HG03558 (cell line): ENCODE measurements around the gene KPNB1.
"Not testable (repeated sequence)": the region's sequence is repeated elsewhere in the genome, so short reads cannot be mapped to it uniquely, and the experiment has no call there.

Source experiments
- ATAC-seq: cut with Tn5 transposase; IDR thresholded peaks from one replicate; pipeline ENCODE4 v1.9.1; 2021; ENCODE audit warnings: moderate number of reproducible peaks; ENCODE audit not compliant: unreplicated experiment; ENCODE audit errors: extremely low read depth

Gene KPNB1

DNA sequence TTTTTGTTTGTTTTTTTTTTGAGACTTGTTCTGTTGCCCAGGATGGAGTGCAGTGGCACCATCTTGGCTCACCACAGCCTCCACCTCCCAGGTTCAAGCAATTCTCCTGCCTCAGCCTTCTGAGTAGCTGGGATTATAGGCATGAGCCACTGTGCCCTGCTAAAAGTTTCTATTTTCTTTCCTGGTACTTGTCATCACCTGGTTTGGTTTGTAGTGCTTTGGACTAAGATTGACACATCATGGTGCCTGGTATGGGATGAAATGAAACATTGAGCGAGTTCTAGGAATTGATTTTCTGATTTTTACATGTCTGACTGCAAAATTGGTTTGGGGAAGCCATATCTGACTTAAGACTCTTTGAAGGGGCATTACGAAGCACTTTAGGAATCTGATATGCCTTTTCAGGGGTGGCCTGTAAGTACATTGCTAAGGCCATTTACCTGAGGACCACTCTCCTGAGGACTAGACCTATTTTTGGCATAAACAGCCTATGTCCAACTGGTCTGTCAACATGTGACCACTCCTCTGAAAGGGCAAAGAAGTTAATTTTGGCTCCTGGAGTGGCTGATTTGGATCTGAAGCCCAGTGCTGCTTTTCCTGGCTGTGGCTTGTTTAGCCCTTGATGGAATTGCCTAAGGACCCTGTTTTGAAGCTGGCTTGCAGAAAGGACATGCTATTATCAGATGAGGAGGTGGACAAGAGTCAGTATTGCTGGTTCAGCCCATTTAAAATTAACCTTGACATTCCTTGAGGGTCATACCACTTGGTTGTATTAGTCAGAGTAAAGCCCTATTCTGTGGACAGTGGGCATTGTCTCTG lies 25.9 kb downstream of the KPNB1 start:
- no peak for ATAC-seq

DNA sequence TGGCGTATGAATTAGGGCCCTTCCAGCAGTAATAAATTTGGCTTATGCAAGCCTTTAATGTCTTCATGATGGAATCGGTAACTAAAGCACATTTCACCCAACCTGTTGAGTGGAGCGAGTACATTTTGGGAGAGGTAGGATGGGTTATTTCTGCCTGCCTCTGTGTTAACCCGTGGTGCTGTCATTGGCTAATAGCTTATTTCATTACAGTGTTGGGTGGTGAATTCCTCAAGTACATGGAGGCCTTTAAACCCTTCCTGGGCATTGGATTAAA lies 26.4 kb downstream of the KPNB1 start:
- ATAC-seq, result no peak

DNA sequence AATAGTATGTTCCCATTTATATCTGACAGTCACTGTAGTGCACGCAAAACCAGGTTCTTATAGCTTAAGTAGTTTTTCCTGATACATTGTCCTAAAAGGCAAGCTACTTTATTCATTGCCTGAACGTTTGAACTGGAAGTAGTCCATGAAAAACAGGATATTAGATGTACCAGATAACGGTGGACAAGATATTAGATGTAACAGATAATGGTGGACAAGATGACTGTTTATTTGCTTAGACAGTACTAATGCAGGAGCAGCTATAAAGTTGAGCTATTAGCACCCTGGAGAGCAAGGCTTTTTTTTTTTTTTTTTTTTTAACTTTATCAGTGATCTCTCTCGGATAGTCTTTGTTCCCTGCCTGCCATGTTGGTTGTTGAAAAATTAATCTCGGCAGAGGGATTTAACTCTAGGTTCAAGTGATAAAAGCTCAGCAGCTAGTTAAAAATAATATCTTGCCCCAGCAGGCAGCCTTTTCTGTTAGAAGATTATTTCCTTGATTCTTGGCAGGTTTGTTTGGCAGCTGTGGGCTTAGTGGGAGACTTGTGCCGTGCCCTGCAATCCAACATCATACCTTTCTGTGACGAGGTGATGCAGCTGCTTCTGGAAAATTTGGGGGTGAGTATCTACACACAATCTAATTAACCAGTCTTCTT lies 26.9 kb downstream of the KPNB1 start:
- no peak for ATAC-seq

DNA sequence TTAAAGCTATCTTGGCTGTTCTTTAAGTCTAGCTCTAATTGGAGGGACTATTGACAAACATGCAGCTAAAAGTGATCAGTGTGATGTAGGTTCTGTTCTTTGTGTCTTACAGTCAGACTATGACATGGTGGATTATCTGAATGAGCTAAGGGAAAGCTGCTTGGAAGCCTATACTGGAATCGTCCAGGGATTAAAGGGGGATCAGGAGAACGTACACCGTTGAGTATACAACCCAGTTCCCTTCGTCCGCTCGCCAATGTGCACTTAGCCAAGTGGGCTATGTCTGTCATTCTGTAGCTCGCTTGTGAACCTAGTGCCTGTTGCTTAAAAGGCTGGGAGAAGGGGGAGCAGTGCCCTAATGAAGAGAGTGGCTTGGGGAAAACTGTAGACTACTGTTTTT lies 28.5 kb downstream of the KPNB1 start:
- no peak for ATAC-seq

DNA sequence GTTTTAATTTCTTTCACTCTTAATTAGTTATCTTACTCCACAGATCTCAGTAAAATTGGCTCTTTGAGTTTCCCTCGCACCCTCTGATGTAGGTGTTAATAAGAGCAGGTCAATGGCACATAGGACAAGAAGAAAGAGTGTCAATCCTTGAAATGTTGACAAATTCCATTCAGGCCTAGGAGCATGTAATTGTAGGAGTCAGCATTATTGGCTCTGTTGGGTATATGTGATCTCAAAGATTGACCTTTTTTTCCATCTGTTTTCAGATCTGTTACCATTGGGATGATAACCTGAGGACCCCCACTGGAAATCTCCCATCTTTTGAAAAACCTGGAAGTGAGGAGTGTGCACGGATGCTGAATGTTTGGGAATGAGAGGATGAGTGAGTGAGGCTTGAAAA lies 32.4 kb downstream of the KPNB1 start:
- no peak for ATAC-seq

DNA sequence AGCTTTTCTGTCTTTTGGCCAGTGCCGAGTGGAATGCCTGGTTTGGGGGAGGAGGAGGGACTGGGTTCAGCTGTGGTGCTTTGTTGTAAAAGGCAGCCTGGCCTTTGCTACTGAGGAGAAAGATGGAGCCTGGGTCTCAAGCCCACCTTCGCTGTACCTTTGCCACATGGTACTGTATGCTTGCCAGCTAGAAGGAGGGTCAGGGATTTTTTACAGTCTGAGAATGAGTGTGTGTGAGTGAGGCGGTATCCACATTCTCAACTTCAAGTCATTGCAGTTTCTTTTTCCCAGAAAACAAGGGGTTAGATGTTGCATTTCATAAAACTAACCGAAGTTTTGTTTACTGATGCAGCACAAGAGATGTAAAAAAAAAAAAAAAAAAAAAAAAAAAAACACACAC lies 33.0 kb downstream of the KPNB1 start:
- ATAC-seq, result not testable (repeated sequence)

DNA sequence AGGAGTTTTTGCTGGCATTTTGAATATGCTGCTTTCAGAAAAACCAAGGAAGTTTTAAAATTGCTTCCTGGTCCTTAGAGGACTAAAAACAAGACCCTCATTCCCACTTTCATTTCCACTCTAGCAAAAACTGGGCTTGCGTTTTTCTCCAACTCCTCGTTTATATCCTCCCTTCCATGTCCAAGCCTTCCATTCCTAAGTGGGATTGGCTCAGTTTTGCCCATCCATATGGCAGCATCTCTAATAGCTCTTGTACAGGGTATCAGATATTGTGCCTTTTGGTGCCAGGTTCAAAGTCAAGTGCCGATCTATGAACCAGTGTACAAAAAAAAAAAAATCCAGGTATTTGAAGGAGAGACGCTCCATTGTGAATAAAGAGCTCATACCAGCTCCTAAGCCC lies 34.3 kb downstream of the KPNB1 start:
- ATAC-seq, result no peak

DNA sequence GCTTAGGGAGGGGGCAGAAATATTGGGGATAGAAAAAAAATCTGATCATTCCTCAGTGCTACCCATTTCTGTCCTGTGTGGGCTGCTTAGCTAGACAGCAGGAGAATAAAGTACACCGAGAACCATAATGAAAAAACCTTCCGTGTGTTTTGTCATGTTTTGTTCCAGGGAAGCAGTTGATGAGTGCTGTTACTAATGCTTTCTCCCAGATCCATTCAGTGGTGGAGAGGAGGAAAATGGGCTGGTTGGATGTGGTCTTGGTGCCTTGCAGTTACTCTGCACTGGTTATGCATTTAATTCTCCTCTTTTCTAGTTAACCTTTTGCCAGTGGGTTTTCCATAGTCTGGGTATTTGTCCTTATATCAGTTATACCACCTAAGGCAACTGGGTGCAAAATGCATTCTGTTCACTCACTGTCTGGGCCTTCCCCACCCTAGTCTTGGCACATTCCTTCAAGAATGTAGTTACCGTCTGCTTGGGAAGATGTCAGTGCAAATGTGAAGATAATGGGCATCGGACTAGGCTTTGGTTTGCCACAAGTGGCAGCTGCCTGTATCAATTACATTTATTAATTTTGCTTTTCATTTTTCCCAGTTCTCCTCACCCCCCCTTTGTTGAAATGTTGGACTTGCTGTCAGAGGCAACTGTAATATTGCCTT lies 34.9 kb downstream of the KPNB1 start:
- no peak for ATAC-seq

DNA sequence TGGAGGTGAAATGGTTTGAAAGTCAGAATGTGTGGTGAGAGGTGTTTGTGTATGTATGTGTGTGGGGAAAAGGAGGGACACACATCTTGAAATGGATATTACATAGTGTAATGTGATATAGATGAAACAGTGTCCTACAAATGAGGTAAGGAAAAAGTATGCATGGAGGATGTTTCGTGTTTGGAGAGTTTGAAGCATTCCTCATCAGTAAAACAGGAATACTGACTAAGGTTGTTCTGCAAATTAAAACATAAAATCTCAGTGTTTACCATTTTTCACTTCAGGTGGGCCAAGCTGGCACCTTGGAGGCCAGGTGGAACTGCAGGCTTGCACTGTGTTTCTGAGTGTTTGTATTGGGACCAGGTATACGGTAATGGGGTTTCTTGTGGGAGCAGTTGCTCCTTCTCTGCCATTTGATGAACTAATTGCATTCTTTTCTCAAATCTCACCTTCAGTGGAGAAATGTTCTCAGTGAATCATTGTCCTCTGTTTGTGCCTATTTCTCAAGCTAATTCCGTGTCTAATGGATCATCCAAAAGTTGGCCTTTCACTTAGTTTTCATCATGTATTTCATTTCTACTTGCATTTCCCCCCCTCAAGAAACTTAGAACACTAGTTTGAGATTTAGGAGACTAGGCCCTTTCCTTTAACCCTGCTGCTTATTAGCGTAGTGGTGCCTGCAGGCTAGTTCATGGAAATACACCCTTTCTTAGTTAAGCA lies 36.0 kb downstream of the KPNB1 start:
- ATAC-seq, result no peak

DNA sequence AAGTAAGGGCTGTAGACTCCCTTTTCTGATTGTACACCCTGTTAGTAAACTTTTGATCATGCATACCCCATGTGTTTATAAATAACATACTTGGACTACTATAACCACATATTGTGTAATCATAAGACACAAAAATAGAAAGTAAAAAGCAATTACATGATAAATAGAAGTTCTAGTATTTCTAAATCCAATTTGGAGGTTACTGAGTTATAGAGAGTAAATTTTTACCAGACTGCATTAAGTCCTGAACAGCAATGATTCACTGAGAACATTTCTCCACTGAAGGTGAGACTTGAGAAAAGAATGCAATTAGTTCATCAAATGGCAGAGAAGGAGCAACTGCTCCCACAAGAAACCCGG lies 36.5 kb downstream of the KPNB1 start:
- no peak for ATAC-seq

DNA sequence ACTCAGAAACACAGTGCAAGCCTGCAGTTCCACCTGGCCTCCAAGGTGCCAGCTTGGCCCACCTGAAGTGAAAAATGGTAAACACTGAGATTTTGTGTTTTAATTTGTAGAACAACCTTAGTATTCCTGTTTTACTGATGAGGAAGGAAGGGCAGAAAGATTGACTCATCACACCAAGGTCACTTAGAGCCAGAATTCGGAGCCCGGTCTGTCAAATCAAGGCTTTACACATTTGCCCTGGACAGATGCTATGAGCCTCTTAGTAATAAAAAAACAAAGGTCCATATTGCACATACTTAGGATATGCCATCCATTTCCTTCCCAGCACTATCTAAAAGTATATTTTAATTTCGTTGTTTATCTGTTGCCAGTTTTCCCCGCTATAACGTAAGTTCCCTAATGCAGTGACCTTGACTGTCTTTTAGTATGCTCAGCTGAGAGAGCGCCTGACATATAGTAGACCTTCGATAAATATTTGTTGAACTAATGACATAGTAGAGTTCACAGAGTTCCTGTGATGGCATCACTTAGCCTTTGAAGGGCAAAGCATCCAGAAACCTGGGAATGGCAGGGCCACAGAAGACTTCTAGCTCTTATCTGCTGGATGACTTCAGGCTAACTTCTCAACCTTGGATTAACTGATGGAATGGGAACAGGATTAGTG lies 37.1 kb downstream of the KPNB1 start:
- no peak for ATAC-seq

DNA sequence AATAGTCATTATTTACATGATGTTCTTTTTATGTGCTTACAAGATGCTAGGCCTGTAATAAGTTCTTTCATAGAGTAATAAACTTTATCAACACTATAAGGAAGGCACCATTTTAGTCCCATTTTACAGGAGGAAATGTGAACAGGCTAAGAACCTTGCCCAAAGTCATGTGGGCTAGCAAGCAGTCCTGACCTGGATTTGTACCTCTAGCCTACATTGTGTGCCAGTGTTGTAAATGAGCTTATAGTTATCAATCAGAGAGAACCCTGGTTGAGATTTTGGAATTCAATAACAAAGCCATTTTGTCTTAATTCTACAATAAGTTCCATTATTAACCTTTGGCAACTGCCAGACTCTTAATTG lies 37.6 kb downstream of the KPNB1 start:
- no peak for ATAC-seq

DNA sequence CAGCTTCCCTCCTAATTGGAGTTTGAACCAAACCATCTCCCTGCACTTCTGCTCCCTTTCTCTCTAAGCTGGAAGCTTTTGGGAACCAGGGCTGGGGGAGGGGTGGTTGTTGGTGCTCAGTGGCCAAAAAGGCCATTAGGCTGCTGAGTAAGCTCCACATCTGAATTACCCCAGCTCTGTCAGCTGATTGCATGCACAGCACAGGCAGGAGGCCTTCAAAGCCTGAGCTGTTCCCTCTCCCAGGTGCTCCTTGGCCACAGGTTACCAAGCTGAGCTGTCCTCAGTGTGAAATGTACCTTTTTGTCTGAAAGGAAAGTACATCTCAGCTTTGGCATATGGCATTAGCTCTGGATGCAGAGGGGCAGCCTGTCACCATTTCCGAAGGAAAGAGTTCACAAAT lies 38.0 kb downstream of the KPNB1 start:
- ATAC-seq, result no peak

DNA sequence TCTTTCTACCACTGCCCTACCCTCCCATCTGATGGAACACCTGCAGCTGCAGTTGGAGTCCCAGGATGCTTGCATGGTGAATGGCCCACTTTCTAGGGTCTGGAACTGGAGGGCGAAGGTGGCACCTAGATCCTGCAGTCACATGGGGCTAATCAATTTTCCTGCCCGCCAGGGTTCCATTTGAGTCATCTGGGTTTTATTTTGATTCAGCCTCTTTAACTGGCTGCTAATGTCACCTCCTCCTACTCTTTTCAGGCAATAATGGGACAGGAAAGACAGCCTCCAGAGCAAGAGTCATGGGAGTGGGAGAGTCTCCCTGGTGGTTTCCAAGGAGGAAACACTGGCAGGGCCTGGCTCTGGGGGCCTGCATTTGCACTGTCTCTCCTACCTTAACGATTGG lies 40.4 kb downstream of the KPNB1 start:
- ATAC-seq, result no peak

DNA sequence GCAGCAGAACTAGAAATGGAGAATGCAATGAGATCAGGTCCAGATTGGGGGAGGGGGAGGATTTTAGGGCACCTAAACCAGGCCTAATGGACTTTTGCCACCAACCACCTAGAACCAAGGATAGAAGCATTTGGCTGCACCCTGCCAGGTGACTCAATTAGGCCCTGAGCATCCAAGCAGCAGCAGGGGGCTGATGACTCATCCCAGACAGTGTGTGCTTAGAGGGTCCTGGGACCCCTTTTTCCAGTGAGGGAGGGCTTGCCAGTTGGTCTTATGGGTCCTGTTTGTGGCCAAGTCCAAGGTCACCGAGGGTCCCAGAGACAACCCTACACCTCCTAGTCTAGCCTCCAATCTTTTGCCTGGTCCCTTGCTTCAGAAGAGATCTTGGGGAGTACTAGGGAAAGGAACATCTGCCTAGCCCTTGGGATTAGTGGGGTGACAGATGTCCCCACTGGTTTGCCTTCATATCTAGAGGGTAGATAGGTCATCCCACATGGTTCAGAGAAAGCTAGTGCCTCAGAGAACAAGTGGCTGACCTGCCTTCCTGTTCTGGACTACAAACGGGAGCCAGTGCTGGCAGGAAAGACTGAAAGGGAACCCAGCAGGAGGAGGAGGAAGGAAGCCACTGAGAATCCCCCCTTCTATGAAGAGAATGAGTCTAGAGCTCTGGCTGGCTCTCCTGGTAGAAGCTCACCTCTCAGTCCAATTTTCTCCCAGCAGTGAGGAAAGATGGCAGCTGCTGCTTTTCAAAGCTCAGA lies 42.6 kb downstream of the KPNB1 start:
- no peak for ATAC-seq

DNA sequence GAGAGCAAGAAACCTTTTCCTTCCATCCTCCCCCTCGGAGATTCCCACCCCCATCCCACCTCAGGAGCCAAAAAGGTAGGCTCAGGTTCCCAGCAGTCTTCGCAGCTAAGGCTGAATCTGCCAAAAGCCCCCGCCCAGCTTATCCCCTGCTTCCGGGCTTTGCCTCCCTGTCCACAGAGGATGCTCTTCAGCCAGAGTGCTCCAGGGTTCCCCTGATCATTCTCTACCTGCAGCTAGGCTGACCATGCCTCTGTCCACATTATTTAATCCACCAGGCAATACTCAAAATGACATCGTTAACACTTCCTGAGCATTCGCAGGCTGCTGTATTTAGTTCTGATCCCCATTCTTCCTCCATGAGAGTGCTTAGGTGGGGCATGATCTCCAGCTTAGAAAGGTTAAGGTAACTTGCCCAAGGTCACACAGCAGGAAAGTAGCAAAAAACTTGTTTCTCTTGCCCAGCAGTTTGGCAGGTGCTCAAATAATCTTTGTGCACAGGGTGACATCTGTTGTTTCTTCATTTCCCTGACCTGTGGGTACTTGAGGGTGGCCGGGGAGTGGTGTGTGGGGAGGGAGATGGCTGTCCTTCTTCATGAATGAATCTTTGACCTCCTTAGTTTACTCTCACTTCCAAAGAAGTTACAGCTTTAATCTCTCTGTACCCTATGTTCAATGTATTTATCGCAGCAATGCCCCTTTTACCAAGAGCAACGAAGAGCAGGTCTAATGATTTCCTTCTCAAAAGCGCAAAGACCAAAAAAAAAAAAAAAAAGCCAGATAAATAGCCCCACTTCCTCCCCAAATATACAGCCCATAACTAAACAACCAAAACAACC lies 43.4 kb downstream of the KPNB1 start:
- no peak for ATAC-seq

DNA sequence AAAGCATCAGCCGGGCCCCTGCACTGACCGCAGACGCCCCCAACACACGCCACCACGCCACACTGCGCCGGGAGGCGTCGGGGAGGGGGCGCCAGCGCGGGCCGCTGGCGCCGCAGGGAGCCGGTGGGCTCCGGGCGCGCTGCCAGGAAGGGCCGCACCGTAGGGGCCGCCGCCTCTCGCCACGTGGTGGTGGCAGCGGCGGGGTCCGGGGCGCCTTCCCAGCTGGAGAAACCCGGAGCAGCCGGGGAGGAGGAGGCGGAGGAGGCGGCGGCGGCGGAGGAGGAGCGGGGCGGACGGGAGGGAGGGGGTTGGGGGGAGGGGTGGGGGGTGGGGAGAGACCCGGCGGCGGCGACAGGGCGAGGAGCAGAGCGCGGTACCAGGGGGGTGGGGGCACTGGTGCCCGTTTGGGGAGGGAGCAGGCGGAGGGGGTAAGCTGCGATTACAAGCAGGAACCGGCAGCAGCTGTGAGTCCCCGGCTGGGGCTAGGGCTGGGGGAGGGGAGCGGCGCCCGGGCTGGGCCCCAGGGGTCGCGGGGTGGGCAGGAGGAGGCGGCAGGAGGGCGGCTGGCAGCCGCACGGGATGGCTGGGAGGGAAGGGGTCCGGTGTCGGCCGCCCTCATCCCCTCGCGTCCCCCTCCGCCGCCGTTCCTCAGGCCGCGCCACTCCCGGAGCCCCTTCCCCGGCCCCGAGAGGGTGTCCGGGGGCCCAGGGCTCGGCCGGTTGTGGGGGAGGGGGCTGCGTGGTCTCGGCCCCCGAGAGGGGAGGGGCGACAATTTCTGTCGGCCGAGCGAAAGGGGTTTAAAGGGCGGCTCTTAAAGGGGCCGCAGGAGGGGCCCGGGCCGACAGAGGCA lies 44.2 kb downstream of the KPNB1 start, which contains the start of gene TBKBP1:
Gene TBKBP1, plus strand, starts transcription at position 431 of the 850 bp plus-strand sequence. CDS start 1,952 bp downstream, outside the sequence.
- no peak for ATAC-seq
